HG02571 (cell line): ENCODE results near the gene PDCL2.

ENCODE experiments used
- ATAC-seq: cut with Tn5 transposase; IDR thresholded peaks from one replicate; pipeline ENCODE4 v1.9.1; 2021; ENCODE audit warnings: mild to moderate bottlenecking, moderate library complexity; ENCODE audit not compliant: unreplicated experiment

Gene PDCL2

DNA sequence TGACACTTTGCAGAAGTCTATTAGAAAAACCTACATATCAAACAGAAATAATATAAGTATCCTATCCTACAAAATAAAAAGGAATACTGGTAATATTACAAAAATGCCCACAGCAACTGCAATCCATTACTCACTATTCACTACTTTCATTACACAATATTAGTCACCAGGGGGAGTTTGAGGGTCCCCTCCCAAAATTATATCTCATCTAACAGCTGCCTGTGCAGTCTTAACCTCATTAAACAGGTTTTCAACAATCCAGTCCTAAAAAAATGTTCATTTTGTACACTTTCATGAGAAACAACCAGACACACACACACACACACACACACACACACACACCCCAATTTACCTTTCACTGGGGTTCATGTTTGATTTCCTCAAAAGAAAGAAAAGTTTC is 48.2 kb downstream of the PDCL2 start:
- no peak for ATAC-seq

DNA sequence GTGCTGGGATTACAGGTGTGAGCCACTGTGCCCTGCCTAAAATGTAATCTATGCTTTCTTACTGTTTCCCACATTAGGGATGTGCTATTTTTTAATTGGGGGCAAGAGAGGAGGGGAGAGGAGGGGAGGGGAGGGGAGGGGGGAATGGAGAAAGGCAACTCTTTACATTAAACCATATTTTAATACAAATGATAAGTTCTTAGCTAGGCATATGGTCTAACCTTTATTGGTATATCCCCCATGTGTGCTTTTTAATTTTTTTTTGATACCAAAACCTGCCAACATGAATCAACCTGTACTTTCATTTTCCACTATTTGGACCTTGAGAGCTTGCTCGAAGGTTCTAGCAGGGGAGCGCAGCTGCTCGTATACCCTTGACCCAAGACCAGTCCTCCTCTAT is 51.8 kb downstream of the PDCL2 start:
- ATAC-seq, result no peak

DNA sequence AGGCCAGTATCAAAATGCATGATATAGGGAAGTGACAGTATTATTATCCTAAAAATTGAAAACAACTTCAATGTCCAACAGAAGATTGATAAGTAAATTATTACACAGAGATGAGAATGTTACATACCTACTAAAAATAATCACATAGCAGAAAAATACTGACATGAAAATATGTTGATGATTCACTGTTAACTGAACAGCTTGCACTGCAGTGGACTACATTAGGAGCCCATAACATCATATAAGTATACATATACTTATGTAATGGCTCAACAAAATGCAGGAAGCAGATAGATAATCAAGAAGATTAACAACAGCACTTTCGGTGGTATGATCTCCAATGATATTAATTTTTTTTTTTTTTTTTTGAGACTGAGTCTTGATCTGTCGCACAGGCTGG is 52.4 kb downstream of the PDCL2 start:
- ATAC-seq, result no peak

DNA sequence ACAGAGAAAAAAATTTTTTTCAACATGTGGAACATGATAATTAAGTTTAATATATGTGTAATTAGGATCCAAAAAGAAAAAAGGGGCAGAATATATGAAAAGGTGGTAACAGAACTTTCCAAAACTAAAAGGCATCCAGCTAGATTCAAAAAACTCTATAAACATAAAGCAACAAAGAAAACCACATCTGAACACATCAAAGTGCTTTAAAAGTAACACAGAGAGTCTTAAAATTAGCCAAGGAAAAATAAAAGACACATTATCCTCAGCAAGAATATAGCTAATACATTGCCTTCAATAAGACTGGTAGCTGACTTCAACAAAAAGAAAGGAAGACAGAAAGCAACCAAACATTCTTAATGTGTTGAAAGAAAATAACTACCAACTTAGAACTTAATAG is 53.5 kb downstream of the PDCL2 start:
- ATAC-seq, result no peak

DNA sequence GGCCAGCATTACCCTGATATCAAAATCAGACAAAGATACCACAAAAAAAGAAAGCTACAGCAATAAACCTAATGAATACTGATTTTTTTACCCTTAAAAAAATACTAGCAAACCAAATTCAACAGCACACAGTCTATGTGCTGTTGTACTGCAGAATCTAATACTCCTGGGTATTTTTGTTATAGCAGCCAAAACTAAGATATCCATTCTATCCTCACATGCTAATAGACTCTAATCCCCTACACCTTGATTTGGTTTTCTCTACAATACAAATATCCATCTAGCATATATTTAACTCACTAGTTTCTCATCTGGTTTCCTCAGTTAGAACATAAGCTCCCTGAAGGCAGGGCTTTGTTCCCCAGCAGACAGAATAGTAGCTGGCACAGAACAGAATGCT is 57.7 kb downstream of the PDCL2 start:
- no peak for ATAC-seq

DNA sequence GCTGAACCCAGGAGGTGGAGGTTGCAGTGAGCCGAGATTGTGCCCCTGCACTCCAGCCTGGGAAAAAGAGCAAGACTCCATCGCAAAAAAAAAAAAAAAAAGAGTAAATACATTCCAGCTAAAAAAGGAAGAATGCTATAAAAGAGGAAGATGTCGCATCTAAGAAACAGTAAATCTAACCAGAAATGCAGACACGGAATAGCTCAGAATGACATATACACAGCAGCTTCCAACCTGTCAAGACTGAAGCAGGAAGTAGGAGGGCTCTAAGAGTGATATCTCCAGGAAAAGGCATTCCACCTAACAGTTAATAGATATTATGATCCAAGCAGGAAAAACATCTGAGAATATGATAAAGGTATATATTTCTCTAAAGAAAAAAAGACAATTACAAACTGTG is 61.4 kb downstream of the PDCL2 start:
- no peak for ATAC-seq

DNA sequence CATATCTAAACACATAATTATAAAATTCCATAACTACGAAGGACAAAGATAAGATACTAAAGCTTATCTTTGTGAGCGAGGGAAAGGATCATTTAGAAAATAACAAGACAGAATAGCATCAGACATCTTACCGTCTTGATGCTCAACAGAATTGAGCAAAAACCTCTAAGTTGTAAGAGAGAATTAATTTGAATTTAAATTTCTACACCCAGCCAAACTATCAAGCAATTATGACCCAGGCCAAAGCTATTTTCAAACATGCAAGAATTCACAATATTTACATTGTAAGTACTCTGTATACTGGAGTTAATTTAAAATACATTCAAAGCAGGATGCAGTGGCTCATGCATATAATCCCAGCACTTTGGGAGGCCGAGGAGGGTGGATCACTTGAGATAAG is 61.9 kb downstream of the PDCL2 start:
- ATAC-seq, result no peak

DNA sequence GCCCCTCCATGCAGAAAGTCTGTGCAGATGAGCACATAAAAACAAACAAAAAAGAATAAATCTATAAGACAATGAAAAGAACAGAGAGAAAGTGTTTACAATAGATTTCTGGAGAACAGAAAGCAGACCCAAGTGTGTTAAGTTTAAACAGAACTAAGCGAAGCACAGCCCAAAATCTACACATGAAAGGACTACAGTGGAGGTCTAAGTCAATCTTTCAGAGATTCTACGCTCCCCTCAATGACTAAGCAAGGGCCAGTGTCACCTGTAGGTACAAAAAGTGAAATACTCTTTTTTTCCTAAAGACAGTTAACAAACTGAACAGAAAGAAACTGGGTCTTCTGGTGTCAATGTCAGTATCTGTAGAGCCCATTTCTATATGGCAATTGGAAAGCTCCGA is 63.6 kb downstream of the PDCL2 start:
- ATAC-seq, result no peak

DNA sequence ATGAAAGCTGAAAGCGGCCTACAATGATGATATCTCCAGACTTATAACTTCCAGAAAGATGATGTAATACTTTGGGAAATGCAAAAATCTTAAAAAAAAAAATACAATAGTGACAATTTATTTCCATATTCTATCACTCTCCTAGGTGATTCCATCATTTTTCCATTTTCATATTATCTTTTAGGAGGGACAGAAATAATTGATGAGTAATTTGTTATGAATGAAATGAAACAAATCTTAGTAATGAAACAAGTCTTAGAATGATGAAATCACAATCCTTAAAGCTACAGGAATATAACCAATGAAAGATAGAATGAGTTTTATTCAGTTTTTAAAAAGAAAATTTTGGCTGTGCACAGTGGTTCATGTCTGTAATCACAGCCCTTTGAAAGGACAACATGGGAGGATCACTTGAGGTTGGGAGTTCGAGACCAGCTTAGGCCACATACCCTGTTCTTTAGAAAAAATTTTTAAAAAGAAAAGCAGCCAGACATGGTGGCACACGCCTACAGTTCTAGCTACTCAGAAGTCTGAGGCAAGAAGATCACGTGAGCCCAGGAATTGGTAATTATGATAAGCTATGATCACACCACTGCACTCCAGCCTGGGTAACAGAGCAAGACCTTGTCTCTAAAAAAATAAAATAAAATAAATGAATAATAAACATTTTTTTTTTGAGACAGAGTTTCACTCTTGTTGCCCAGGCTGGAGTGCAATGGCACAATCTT is 67.0 kb downstream of the PDCL2 start:
- no peak for ATAC-seq

DNA sequence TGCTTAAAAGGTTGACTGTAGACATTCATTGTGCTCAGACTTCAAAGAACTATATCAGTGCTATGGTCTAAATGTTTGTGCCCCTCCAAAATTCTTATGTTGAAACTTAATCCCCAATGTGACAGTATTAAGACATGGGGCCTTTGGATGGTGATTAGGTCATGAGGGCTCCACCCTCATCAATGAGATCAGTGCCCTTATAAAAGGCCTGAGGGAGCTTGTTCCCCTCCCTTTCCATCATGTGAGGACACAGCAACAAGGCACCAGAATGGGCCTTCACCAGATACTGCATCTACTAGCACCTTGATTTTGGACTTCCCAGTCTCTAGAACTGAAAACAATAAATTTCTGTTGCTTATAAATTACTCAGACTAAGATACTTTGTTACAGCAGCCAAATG is 73.6 kb downstream of the PDCL2 start:
- no peak for ATAC-seq

DNA sequence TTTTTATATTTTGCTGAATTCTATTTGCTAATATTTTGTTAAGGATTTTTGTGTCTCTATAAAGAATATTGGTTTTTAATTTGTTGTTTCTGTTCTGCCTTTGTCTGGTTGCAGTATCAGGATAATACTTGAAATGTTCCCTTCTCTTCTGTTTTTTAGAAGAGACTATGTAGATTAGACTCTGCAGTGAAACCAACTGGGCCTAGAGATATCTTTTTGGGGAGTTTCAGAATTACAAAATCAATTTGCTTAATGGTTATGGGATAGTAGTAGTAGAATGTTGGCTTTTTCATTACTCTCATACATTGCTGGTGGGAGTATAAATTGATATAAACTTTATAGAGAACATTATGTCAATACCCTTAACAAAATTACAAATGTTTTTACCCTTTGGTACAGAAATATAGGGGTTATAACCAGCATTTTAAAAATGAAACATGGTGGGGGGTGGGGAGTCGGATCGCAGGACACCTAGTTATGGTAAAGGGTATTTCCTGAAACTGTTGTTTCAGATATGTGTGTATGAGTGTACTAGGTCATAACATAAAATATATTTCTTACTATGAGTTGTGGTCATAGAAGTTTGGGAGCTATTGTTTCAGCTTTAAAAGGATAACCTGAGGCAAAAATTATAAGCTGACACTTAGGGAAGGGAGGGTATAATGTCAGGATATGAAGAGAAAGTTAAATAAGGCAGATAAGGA is 74.4 kb downstream of the PDCL2 start:
- ATAC-seq, result peak; percentile 69

DNA sequence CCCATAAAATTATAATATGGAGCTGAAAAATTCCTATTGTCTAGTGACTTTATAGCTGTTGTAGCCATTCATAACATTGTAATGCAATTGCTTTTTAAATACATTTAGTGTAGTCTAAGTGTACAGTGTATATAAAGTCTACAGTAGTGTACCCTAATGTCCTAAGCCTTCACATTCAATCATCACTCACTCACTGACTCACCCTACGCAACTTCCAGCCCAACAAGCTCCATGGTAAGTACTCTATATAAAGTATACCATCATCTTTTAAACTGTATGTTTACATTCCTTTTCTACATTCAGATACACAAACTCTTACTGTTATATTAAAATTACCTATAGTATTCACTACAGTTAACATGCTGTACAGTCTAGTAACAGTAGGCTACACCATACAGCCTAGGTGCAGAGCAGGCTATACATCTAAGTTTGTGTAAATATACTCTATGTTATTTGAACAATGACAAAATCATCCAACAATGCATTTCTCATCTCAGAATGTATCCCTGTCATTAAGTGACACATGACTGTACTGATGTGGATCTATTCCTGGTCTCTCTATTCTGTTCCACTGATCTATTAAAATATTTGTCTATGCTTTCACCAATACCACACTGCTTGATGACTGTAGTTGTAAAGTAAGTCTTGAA is 79.0 kb downstream of the PDCL2 start:
- ATAC-seq, result no peak

DNA sequence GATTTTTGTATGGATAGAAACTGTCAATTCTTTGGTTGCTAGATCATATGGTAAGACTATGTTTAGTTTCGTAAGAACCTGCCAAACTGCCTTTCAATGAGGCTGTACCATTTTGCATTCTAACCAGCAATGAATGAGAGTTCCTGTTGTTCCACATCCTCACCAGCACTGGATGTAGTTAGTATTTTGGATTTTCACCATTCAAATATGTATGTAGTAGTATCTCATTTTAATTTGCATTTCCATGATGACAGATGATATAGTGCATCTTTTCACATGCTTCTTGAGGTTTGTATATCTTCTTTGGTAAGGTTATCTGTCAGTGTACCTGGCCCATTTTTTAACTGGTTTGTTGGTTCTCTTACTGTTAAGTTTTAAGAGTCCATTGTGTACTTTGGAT is 80.0 kb downstream of the PDCL2 start:
- no peak for ATAC-seq

DNA sequence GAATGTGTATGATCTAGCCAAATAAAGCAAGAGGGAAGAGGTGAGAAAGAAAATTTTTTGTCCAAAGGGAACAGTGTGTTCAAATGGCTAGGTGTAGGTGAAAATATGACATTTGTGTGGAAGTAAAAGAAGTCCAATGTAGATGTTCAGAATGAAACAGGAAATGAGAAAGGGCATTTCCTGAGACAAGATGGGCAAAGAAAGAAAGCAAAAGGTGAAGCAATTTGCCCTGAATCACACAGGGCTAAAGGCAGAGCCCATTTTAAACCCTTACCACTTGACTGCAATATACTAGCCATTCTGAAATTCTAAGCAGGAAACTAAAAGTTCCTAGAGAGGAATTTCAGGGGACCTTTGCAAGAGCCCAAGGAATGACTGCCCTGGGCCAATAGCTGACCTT is 81.4 kb downstream of the PDCL2 start:
- no peak for ATAC-seq

DNA sequence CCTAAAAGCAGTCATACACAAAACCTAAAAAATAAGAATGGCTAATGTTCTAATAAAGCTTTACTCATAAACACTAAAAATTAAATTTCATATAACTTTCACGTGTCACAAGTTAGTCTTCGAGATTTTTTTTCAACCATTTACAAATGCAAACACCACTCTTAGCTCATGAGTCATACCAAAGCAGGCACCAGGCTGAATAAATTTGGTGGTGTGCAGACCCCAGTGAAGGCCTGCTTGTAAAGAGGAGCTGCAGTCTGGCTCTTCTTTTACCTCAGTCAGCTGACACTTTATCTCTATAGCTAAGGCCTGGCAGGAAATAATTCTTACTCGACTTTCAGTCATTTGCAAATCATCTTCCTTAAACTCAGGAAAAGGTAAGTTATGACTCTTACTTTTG is 82.8 kb downstream of the PDCL2 start:
- no peak for ATAC-seq

DNA sequence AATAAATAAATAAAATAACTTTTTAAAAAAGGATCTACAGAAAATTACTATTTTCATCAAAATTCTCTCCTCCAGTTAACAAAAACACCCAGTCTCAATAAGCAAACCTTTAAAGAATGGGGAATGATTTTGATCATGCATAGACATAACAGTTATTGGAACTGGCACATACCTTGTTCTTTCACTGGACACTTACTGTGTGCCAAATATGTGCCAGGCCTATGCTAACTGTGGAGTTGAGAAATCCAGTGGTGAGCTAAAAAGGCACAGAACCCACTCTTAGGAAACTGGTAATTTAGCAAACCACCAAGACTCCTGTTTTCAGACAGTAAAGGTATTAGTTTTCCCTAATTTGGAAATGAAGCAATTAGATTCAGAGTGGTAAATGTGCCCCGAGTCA is 84.4 kb downstream of the PDCL2 start:
- no peak for ATAC-seq
